ENCODE measurements around the gene CCDC120.

DNA sequence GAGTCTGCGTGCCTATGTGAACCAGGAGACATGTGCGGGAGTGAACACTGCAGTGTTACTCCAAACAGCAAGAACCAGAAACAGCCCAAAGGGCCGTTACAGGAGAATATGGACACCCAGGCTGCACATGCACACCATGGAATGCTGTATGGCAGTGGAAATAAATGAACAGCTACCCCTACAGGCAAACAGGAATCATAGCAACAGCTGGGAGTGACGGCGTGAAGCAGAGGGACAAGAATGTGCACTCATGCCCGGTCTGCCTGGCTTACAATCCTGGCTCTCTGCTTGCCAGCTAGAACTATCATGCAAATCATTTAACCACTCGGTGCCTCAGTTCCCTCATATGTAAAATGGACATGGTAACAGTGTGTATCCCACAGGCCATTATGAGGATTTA lies 48.1 kb downstream of the CCDC120 start:
- TF ChIP-seq, protein P1, sequence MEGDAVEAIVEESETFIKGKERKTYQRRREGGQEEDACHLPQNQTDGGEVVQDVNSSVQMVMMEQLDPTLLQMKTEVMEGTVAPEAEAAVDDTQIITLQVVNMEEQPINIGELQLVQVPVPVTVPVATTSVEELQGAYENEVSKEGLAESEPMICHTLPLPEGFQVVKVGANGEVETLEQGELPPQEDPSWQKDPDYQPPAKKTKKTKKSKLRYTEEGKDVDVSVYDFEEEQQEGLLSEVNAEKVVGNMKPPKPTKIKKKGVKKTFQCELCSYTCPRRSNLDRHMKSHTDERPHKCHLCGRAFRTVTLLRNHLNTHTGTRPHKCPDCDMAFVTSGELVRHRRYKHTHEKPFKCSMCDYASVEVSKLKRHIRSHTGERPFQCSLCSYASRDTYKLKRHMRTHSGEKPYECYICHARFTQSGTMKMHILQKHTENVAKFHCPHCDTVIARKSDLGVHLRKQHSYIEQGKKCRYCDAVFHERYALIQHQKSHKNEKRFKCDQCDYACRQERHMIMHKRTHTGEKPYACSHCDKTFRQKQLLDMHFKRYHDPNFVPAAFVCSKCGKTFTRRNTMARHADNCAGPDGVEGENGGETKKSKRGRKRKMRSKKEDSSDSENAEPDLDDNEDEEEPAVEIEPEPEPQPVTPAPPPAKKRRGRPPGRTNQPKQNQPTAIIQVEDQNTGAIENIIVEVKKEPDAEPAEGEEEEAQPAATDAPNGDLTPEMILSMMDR (IDR thresholded peaks at IDR 0.05), result peak; percentile 13 to 48 (median 31)
- TF ChIP-seq POLR2A (IDR thresholded peaks at IDR 0.05), result no peak
- no peak for TF ChIP-seq EP300 (IDR thresholded peaks at IDR 0.05; ENCODE audit: low read depth)
- TF ChIP-seq POLR2AphosphoS5 (IDR thresholded peaks at IDR 0.05), result no peak

Data from transverse colon (tissue), 4 donors.